NB4 (cell line): ENCODE measurements around the gene CCDC88B.

Experiments
- DNase-seq: peaks from one replicate; pipeline ENCODE4 v3.0.0; 2010; ENCODE audit warnings: low read depth
- H3K4me3 ChIP-seq: one replicate; pipeline ENCODE4 v1.5.1; 2011; ENCODE audit warnings: mild to moderate bottlenecking, low read depth, low read length, moderate library complexity
- CTCF ChIP-seq: IDR thresholded peaks from one replicate; pipeline ENCODE4 v1.5.1; 2012; ENCODE audit warnings: low read depth, low read length
- MAX ChIP-seq: IDR thresholded peaks from 2 replicates; pipeline ENCODE4 v1.6.1; 2011; ENCODE audit warnings: low read depth, low read length
- MYC ChIP-seq: IDR thresholded peaks from 2 replicates; pipeline ENCODE4 v1.6.1; 2011; ENCODE audit warnings: low read depth, low read length
- POLR2A ChIP-seq: IDR thresholded peaks from 2 replicates; pipeline ENCODE4 v1.6.1; 2011; ENCODE audit warnings: mild to moderate bottlenecking; ENCODE audit not compliant: insufficient read length; ENCODE audit errors: extremely low read depth

The CCDC88B gene

GRCh38 chr11:64379160-64379559, 39.2 kb downstream of the CCDC88B start:
- DNase-seq: no peak
- no peak overlapping the region for H3K4me3 ChIP-seq
- no peak for TF ChIP-seq MAX
- TF ChIP-seq CTCF: no peak
- TF ChIP-seq MYC: no peak
- no peak for TF ChIP-seq POLR2A

- TF ChIP-seq MYC (no peak), POLR2A (no peak), CTCF (no peak), MAX (no peak)
- DNase-seq: no peak
- H3K4me3 ChIP-seq: no peak overlapping the region
Observed at GRCh38 chr11:64379817-64380709, 40.1 kb downstream of the CCDC88B start.

GRCh38 chr11:64381350-64381749, 41.3 kb downstream of the CCDC88B start:
- TF ChIP-seq POLR2A: no peak
- no peak for TF ChIP-seq CTCF
- no peak for TF ChIP-seq MAX
- no peak for TF ChIP-seq MYC
- DNase-seq: no peak
- no peak overlapping the region for H3K4me3 ChIP-seq

- TF ChIP-seq CTCF: no peak
- TF ChIP-seq POLR2A: no peak
- TF ChIP-seq MYC: no peak
- TF ChIP-seq MAX: no peak
- no peak overlapping the region for H3K4me3 ChIP-seq
- DNase-seq: no peak
Observed at GRCh38 chr11:64382047-64382446, 42.0 kb downstream of the CCDC88B start.

GRCh38 chr11:64382586-64382985, 42.6 kb downstream of the CCDC88B start:
- TF ChIP-seq MAX (no peak), POLR2A (no peak), CTCF (no peak), MYC (no peak)
- no peak overlapping the region for H3K4me3 ChIP-seq
- DNase-seq: no peak
